IMR-90 (cell line): ENCODE data around the gene NEUROD2. TPM values are rescaled to one million over a fixed set of nuclear protein-coding genes. Genes with fewer than 3 reads are reported as not detected.

Experiments
- ATAC-seq: fragments of 200-7000 bp; cut with Tn5 transposase; 2 replicates; pipeline ENCODE4 v1.9.1; 2020; ENCODE audit warnings: low read depth, mild to moderate bottlenecking, moderate library complexity
- BruUV-seq: library from RNA; stranded (reverse); fragments of 400-500 nt; replicated peaks from 2 replicates; lab custom pipeline; 2021; lab: Mats Ljungman, UMichigan
- CTCF ChIA-PET: fragments of 300-600 bp; formaldehyde crosslinking; extraction: SDS; loops from one replicate; lab custom pipeline; 2021; ENCODE audit warnings: antibody characterized with exemption; lab: Yijun Ruan, JAX
- POLR2A ChIA-PET: fragments of 300-600 bp; sonication (Branson Sonifier 250); formaldehyde crosslinking; loops from one replicate; lab custom pipeline; 2022; ENCODE audit warnings: antibody characterized with exemption; ENCODE audit not compliant: unreplicated experiment; lab: Charles Lee
- DNase-seq: peaks from one replicate; pipeline ENCODE4 v3.0.0; 2013
- H2AFZ ChIP-seq: replicated peaks from 2 replicates; pipeline ENCODE3; 2013; ENCODE audit warnings: low read length, mild to moderate bottlenecking; ENCODE audit not compliant: poor library complexity
- H2AK5ac ChIP-seq: 2 replicates; pipeline ENCODE4 v1.6.1; 2013; ENCODE audit warnings: low read depth, low read length, inconsistent platforms
- H2AK9ac ChIP-seq: replicated peaks from 2 replicates; pipeline ENCODE3; 2013; ENCODE audit warnings: mild to moderate bottlenecking, low read depth, low read length, moderate library complexity; ENCODE audit not compliant: poor library complexity
- H2BK120ac ChIP-seq: 2 replicates; pipeline ENCODE4 v1.6.1; 2013; ENCODE audit warnings: low read depth, low read length, inconsistent platforms
- H2BK15ac ChIP-seq: 3 replicates; pipeline ENCODE4 v1.6.1; 2013; ENCODE audit warnings: low read depth, low read length, inconsistent platforms
- H2BK20ac ChIP-seq: 2 replicates; pipeline ENCODE4 v1.6.1; 2013; ENCODE audit warnings: low read depth, mild to moderate bottlenecking, inconsistent platforms, low read length, moderate library complexity
- H2BK5ac ChIP-seq: 2 replicates; pipeline ENCODE4 v1.6.1; 2013; ENCODE audit warnings: mild to moderate bottlenecking, low read depth, low read length, inconsistent platforms; ENCODE audit not compliant: poor library complexity, severe bottlenecking
- H3K14ac ChIP-seq: replicated peaks from 2 replicates; pipeline ENCODE4 v1.6.1; 2013; ENCODE audit warnings: low read depth, low read length, inconsistent platforms
- H3K18ac ChIP-seq: 2 replicates; pipeline ENCODE4 v1.6.1; 2013; ENCODE audit warnings: low read depth, low read length, control low read depth
- H3K23ac ChIP-seq: 2 replicates; pipeline ENCODE4 v1.6.1; 2013; ENCODE audit warnings: low read depth, low read length, inconsistent platforms
- H3K27ac ChIP-seq: 2 replicates; pipeline ENCODE4 v1.5.1; 2013; ENCODE audit warnings: mild to moderate bottlenecking, control low read depth, low read length; ENCODE audit not compliant: insufficient read depth
- H3K27me3 ChIP-seq: 2 replicates; pipeline ENCODE4 v1.6.1; 2013; ENCODE audit warnings: low read length; ENCODE audit not compliant: control insufficient read depth, insufficient read depth
- H3K36me3 ChIP-seq: 2 replicates; pipeline ENCODE4 v1.6.1; 2013; ENCODE audit warnings: low read length, mixed read lengths; ENCODE audit not compliant: control insufficient read depth, insufficient read depth
- H3K4ac ChIP-seq: 2 replicates; pipeline ENCODE4 v1.6.1; 2013; ENCODE audit warnings: low read depth, low read length, inconsistent platforms
- H3K4me1 ChIP-seq: 2 replicates; pipeline ENCODE4 v1.6.1; 2013; ENCODE audit warnings: low read length, mixed read lengths; ENCODE audit not compliant: control insufficient read depth, insufficient read depth
- H3K4me2 ChIP-seq: 2 replicates; pipeline ENCODE4 v1.6.1; 2013; ENCODE audit warnings: low read depth, mild to moderate bottlenecking, control low read depth, low read length, moderate library complexity
- H3K4me3 ChIP-seq: 2 replicates; pipeline ENCODE4 v1.5.1; 2013; ENCODE audit warnings: low read depth, mild to moderate bottlenecking, control low read depth, low read length, moderate library complexity; ENCODE audit not compliant: insufficient read depth
- H3K56ac ChIP-seq: 2 replicates; pipeline ENCODE4 v1.6.1; 2013; ENCODE audit warnings: low read length, inconsistent platforms; ENCODE audit not compliant: insufficient read depth; ENCODE audit errors: extremely low read depth
- H3K79me1 ChIP-seq, 2 experiments: 2 replicates each; pipeline ENCODE4 v1.6.1; 2013; ENCODE audit warnings: low read length in 2 of 2, inconsistent platforms in 1 of 2, low read depth in 1 of 2
- H3K9ac ChIP-seq: 2 replicates; pipeline ENCODE4 v1.6.1; 2013; ENCODE audit warnings: low read depth, low read length, control low read depth
- H3K9me1 ChIP-seq: 2 replicates; pipeline ENCODE4 v1.6.1; 2013; ENCODE audit warnings: low read length, inconsistent platforms; ENCODE audit not compliant: insufficient read depth
- H3K9me3 ChIP-seq: 2 replicates; pipeline ENCODE4 v1.6.1; 2013; ENCODE audit warnings: low read length; ENCODE audit not compliant: control insufficient read depth, insufficient read depth
- H4K20me1 ChIP-seq: 2 replicates; pipeline ENCODE4 v1.6.1; 2013; ENCODE audit warnings: low read length, inconsistent platforms; ENCODE audit not compliant: insufficient read depth
- H4K5ac ChIP-seq: 2 replicates; pipeline ENCODE4 v1.6.1; 2013; ENCODE audit warnings: mild to moderate bottlenecking, low read depth, low read length, control low read depth
- H4K8ac ChIP-seq, 2 experiments: 2 replicates each; pipeline ENCODE4 v1.6.1; 2013; ENCODE audit warnings: low read depth in 2 of 2, low read length in 2 of 2, control low read depth in 1 of 2, inconsistent platforms in 1 of 2
- H4K91ac ChIP-seq: 2 replicates; pipeline ENCODE4 v1.6.1; 2013; ENCODE audit warnings: low read depth, low read length, inconsistent platforms; ENCODE audit not compliant: insufficient read depth
- CEBPB ChIP-seq: IDR thresholded peaks from 2 replicates; pipeline ENCODE4 v1.6.1; 2012; ENCODE audit warnings: low read depth, low read length, improper control_type of control experiment
- CHD1 ChIP-seq: IDR thresholded peaks from 2 replicates; pipeline ENCODE4 v1.6.1; 2012; ENCODE audit warnings: low read depth, low read length, improper control_type of control experiment
- CTCF ChIP-seq: conservative IDR thresholded peaks from 2 replicates; pipeline ENCODE4 v1.5.1; 2012; ENCODE audit warnings: mild to moderate bottlenecking, low read depth, low read length, improper control_type of control experiment
- ELK1 ChIP-seq: fragments of 150-350 bp; IDR thresholded peaks from 2 replicates; pipeline ENCODE4 v1.6.1; 2016; ENCODE audit warnings: low read depth, mild to moderate bottlenecking, low read length, moderate library complexity, borderline replicate concordance
- FOS ChIP-seq: fragments of 150-350 bp; IDR thresholded peaks from 2 replicates; pipeline ENCODE4 v1.6.1; 2016; ENCODE audit warnings: low read depth, low read length
- MAFK ChIP-seq: IDR thresholded peaks from 2 replicates; pipeline ENCODE4 v1.6.1; 2012; ENCODE audit warnings: low read depth, low read length, improper control_type of control experiment
- MAZ ChIP-seq: IDR thresholded peaks from 2 replicates; pipeline ENCODE4 v1.6.1; 2012; ENCODE audit warnings: low read depth, mild to moderate bottlenecking, low read length, improper control_type of control experiment, moderate library complexity, borderline replicate concordance
- MXI1 ChIP-seq: IDR thresholded peaks from 2 replicates; pipeline ENCODE4 v1.6.1; 2012; ENCODE audit warnings: low read depth, mild to moderate bottlenecking, low read length, moderate library complexity, borderline replicate concordance
- POLR2A ChIP-seq: IDR thresholded peaks from 2 replicates; pipeline ENCODE4 v1.6.1; 2012; ENCODE audit warnings: mild to moderate bottlenecking, low read depth, low read length
- RAD21 ChIP-seq: IDR thresholded peaks from 2 replicates; pipeline ENCODE4 v1.6.1; 2012; ENCODE audit warnings: low read length, improper control_type of control experiment
- RFX5 ChIP-seq: IDR thresholded peaks from 2 replicates; pipeline ENCODE4 v1.8.0; 2012; ENCODE audit warnings: low read depth, mild to moderate bottlenecking, low read length, moderate library complexity
- SMC3 ChIP-seq: fragments of 150-350 bp; IDR thresholded peaks from 2 replicates; pipeline ENCODE4 v1.6.1; 2016; ENCODE audit warnings: low read depth, mild to moderate bottlenecking, antibody characterized with exemption, low read length, moderate library complexity
- USF2 ChIP-seq: fragments of 150-350 bp; IDR thresholded peaks from 2 replicates; pipeline ENCODE4 v1.6.1; 2017; ENCODE audit warnings: mild to moderate bottlenecking, antibody characterized with exemption, low read length, low read depth
- WGBS, 2 experiments: methylation state at CpG; one replicate each; pipeline versions ENCODE4 v1.1.5 to v1.1.7; 2013; ENCODE audit warnings: missing lambda C conversion rate in 2 of 2; ENCODE audit not compliant: insufficient read length in 1 of 2; ENCODE audit errors: extremely low coverage in 2 of 2; 5-methylcytosine and 5-hydroxymethylcytosine counted together
- dilution Hi-C: fragments of 300-500 bp; cut with HindIII; formaldehyde crosslinking; loops from one replicate; pipeline ENCODE4 v1.14.3; 2018; ENCODE audit warnings: low sequenced_read_pairs; ENCODE audit not compliant: unreplicated experiment
- in situ Hi-C: fragments of 300-500 bp; cut with MboI; formaldehyde crosslinking; loops from 3 replicates; pipeline ENCODE4 v1.14.3; 2019; ENCODE audit warnings: low sequenced_read_pairs, inconsistent platforms, mixed read lengths
- intact Hi-C: fragments of 100-400 bp; cut with micrococcal nuclease; formaldehyde crosslinking; loops from 2 replicates; pipeline ENCODE4 v1.10.0; 2022
- polyA plus RNA-seq, 3 experiments: library from polyadenylated mRNA; depleted of rRNA; stranded (reverse); fragments of >200 nt; gene quantifications; 2 replicates each; pipeline ENCODE4 v1.2.3, GENCODE V29; 2012; ENCODE audit warnings: low replicate concordance in 1 of 3
- total RNA-seq: library from RNA; depleted of rRNA; stranded (reverse); fragments of >200 nt; gene quantifications from 2 replicates; pipeline ENCODE4 v1.2.3, GENCODE V29; 2012

NEUROD2 gene
- total and polyA plus RNA-seq, 2 of the 4 experiments (the other 2 are of a cell fraction) = not detected

- Histone ChIP-seq H3K27me3 (peaks cover 67% of the 10 kb centered on the region), H3K9me3 (no peaks in the 10 kb centered on the region), H2AK9ac (peak within 1 kb of the TSS; percentile 72), H2BK15ac (no peak within 1 kb of the TSS), H3K56ac (no peak within 1 kb of the TSS), H4K5ac (no peak within 1 kb of the TSS), H2BK5ac (no peak within 1 kb of the TSS), H3K18ac (no peak within 1 kb of the TSS), H2AK5ac (no peak within 1 kb of the TSS), H2AFZ (peak within 1 kb of the TSS; percentile 77), H2BK20ac (no peak within 1 kb of the TSS), H3K9me1 (no peaks in the 10 kb centered on the region), H4K20me1 (no peaks in the 10 kb centered on the region), H3K14ac (no peak within 1 kb of the TSS), H3K27ac (no peak within 1 kb of the TSS), H3K4me1 (peaks cover 3% of the 10 kb centered on the region; the same call in 1 of the 2 replicates), H4K8ac (no peak within 1 kb of the TSS), H3K4ac (no peak within 1 kb of the TSS), H3K23ac (no peak within 1 kb of the TSS), H3K79me1 (no peaks in the 10 kb centered on the region), H3K4me2 (peak within 1 kb of the TSS; percentile 56), H3K4me3 (peak within 1 kb of the TSS; percentile 13; the same call in 1 of the 2 replicates), H3K36me3 (no peaks in the 10 kb centered on the region), H4K91ac (no peak within 1 kb of the TSS), H3K9ac (no peak within 1 kb of the TSS), H2BK120ac (no peak within 1 kb of the TSS)
- BruUV-seq = no TSS peak
- no peak for ATAC-seq
- ChIA-PET CTCF (no interaction called here), POLR2A (no interaction called here)
- intact Hi-C loops = loop anchor here (10.0 kb wide), 1 partner anchor 358 kb away; the partner anchor contains the start of gene PSMD3
- dilution Hi-C loops = no loop called here
- DNase-seq = no peak
- 28% methylated on average over 14 of the region's 29 CpGs; no CpG with 5 or more reads in 1 of the 2 experiments for WGBS, 2 experiments
- TF ChIP-seq MAZ = no peak
- TF ChIP-seq RFX5 = no peak
- TF ChIP-seq ELK1 = no peak
- no peak for TF ChIP-seq MXI1
- TF ChIP-seq CEBPB = no peak
- no peak for TF ChIP-seq POLR2A
- no peak for TF ChIP-seq MAFK
- no peak for TF ChIP-seq SMC3
- TF ChIP-seq FOS = no peak
- no peak for TF ChIP-seq USF2
- no peak for TF ChIP-seq CTCF
- TF ChIP-seq CHD1 = no peak
- no peak for TF ChIP-seq RAD21
- in situ Hi-C loops = no loop called here
These were observed 18.7 kb upstream of the NEUROD2 start, which contains the start of gene PPP1R1B for GRCh38 chr17:39626171-39627046. PPP1R1B (plus strand) TSS chr17:39626952; CDS start chr17:39627393, 441 bp downstream.
